Spleen (tissue), 11 donors: ENCODE results near the gene SLC26A11. TPM values are rescaled to one million over a fixed set of nuclear protein-coding genes. Genes with fewer than 3 reads are reported as not detected.
"Not testable (repeated sequence)": the region's sequence is repeated elsewhere in the genome, so short reads cannot be mapped to it uniquely, and the experiment has no call there.

Experiments
- DNase-seq: peaks from one replicate; pipeline ENCODE4 v3.0.0-alpha.2; 2020
- H3K27ac ChIP-seq, 8 donors: fragments of 200-600 bp; sonication (generic) in 7 of 8; 1 replicate in 4 of 8; 2 replicates in 4 of 8; pipeline versions ENCODE4 v1.5.0 to v1.8.0; 2016 to 2021; ENCODE audit warnings: inconsistent platforms in 4 of 8, mild to moderate bottlenecking in 4 of 8, moderate library complexity in 1 of 8
- H3K27me3 ChIP-seq, 7 donors: fragments of 200-600 bp; sonication (generic) in 6 of 7; replicated peaks in 1 of 7; 1 replicate in 4 of 7; 2 replicates in 3 of 7; pipeline versions ENCODE4 v1.5.0 to v1.8.0; 2016 to 2021; ENCODE audit warnings: inconsistent platforms in 3 of 7, mild to moderate bottlenecking in 1 of 7
- H3K36me3 ChIP-seq, 6 donors: fragments of 200-600 bp; sonication (generic) in 5 of 6; 1 replicate in 4 of 6; 2 replicates in 2 of 6; pipeline versions ENCODE4 v1.5.0 to v1.8.0; 2016 to 2021; ENCODE audit warnings: inconsistent platforms in 2 of 6
- H3K4me1 ChIP-seq, 6 donors: fragments of 200-600 bp; sonication (generic) in 5 of 6; 1 replicate in 3 of 6; 2 replicates in 3 of 6; pipeline versions ENCODE4 v1.5.0 to v1.8.0; 2016 to 2021; ENCODE audit warnings: inconsistent platforms in 3 of 6
- H3K4me3 ChIP-seq, 8 donors: fragments of 200-600 bp; sonication (generic) in 7 of 8; 1 replicate in 4 of 8; 2 replicates in 4 of 8; pipeline versions ENCODE4 v1.5.0 to v1.8.0; 2016 to 2021; ENCODE audit warnings: inconsistent platforms in 4 of 8, mild to moderate bottlenecking in 4 of 8, moderate library complexity in 2 of 8
- H3K9me3 ChIP-seq, 8 donors: fragments of 200-600 bp; sonication (generic) in 7 of 8; 1 replicate in 4 of 8; 2 replicates in 4 of 8; pipeline versions ENCODE4 v1.5.0 to v1.8.0; 2016 to 2021; ENCODE audit warnings: inconsistent platforms in 4 of 8
- CTCF ChIP-seq, 11 experiments: fragments of 200-600 bp in 7 of 11; fragments of 450-650 bp in 4 of 11; sonication (generic) in 4 of 11; IDR thresholded peaks in 8 of 11; conservative IDR thresholded peaks in 3 of 11; 1 replicate in 7 of 11; 2 replicates in 4 of 11; pipeline versions ENCODE4 v1.4.0 to v1.8.0; 2016 to 2021; ENCODE audit warnings: antibody characterized with exemption in 11 of 11, inconsistent platforms in 4 of 11, mild to moderate bottlenecking in 1 of 11
- POLR2A ChIP-seq, 3 donors: fragments of 450-650 bp; IDR thresholded peaks; one replicate each; pipeline ENCODE4 v1.5.1; 2017; ENCODE audit warnings: antibody characterized with exemption in 3 of 3, mild to moderate bottlenecking in 1 of 3
- POLR2AphosphoS5 ChIP-seq, 3 donors: sonication (generic); formaldehyde crosslinking; IDR thresholded peaks; one replicate each; pipeline ENCODE4 v1.5.1; 2017; ENCODE audit warnings: antibody characterized with exemption in 3 of 3
- WGBS, 5 donors: extraction: QIAGEN DNeasy Blood & Tissue Kit in 3 of 5; methylation state at CpG; one replicate each; pipeline versions ENCODE4 v1.1.5 to v1.1.7; 2013 to 2018; 5-methylcytosine and 5-hydroxymethylcytosine counted together
- intact Hi-C: fragments of 100-400 bp; cut with DNase I; formaldehyde crosslinking; loops from one replicate; pipeline ENCODE4 v1.15.0; 2023; ENCODE audit warnings: low total_unique reads
- polyA plus RNA-seq, 3 donors: library from polyadenylated mRNA; stranded (reverse); fragments of 200-250 nt; gene quantifications; one replicate each; pipeline ENCODE4 v1.2.1, GENCODE V29; 2013
- total RNA-seq, 7 donors: library from RNA; depleted of rRNA in 3 of 7; stranded (reverse); fragments of >200 nt in 3 of 7; fragmentation: NEBNext Ultra II Directional in 4 of 7; extraction: Animal tissue kit (Norgen Biotek cat#: 25700) in 4 of 7; gene quantifications; one replicate each; pipeline versions ENCODE4 v1.1.0 to v1.2.1, GENCODE V29; 2016 to 2021
- donor health status: healthy with polysubstance abuse.
- donor health status: DM: no; HTN: no; CAD: no; lungs with moderate emphysema.
- donor health status: DM: no; HTN: no; CAD: no.
- donor health status: Bipolar disorder and iron deficiency.
- donor health status: healthy.
- donor health status: DM: no; HTN: no; CAD: no.
- donor health status: DM: yes; HTN: yes; CAD: no.

Gene SLC26A11
- total and polyA plus RNA-seq, 10 donors: 6.8 to 39.7 (median 30.5) TPM

DNA sequence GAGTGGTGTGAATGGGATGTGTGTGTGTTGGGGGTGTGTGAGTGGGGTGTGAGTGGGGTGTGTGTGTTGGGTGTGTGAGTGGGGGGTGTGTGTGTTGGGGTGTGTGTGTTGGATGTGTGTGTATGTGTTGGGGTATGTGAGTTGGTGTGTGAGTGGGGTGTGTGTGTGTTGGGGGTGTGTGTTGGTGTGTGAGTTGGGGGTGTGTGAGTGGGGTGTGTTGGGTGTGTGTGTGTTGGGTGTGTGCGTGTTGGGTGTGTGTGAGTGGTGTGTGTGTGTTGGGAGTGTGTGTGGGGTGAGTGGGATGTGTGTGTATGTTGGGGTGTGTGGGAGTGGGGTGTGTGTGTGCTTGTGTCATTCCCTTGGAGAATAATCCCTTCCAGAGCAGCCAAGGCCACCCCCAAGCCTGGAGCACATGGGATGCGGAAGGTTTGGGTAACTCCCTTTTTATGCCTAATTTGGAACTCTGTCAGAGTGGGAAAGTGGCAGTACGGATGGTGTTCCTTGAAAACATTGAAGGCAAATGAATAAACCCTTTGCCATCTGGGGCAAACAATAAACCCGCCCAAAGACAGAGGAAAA lies 54.7 kb downstream of the SLC26A11 start:
- intact Hi-C loops: no loop called here
- Histone ChIP-seq H3K4me3 (no peak overlapping the region), H3K36me3 (peaks cover 0 to 95% (median 62%) of the 10 kb centered on the region in 6 donors), H3K4me1 (peaks cover 19 to 94% (median 66%) of the 10 kb centered on the region in 6 donors), H3K27ac (peak overlapping the region in 3 of 8 donors; percentile 23 to 60 (median 35)), H3K9me3 (no peaks in the 10 kb centered on the region), H3K27me3 (no peaks in the 10 kb centered on the region)
- no peak for DNase-seq
- TF ChIP-seq POLR2AphosphoS5 (IDR thresholded peaks at IDR 0.05) (no peak), CTCF (IDR thresholded peaks at IDR 0.05 in 8 of 11, conservative IDR thresholded peaks at IDR 0.05 in 3 of 11) (no peak), POLR2A (IDR thresholded peaks at IDR 0.05) (no peak)
- WGBS, 5 donors: 74 to 89% (median 85%) methylated on average over 4 of the region's 4 CpGs

DNA sequence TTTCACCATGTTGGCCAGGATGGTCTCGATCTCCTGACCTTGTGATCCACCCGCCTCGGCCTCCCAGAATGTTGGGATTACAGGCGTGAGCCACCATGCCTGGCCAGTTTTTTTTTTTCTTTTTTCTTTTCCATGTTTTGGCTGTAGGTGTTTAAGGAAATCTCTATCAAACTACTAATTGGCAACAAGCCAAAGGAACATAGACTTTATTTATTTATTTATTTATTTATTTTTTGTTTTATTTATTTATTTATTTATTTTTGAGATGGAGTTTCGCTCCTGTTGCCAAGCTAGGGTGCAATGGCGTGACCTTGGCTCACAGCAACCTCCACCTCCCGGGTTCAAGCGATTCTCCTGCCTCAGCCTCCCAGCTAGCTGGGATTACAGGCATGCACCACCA lies 55.6 kb downstream of the SLC26A11 start:
- Histone ChIP-seq H3K27ac (peak overlapping the region in 3 of 8 donors; percentile 64 to 81 (median 74)), H3K36me3 (peaks cover 0 to 95% (median 61%) of the 10 kb centered on the region in 6 donors), H3K4me1 (peaks cover 22 to 94% (median 61%) of the 10 kb centered on the region in 6 donors)
- H3K9me3 ChIP-seq, H3K4me3 ChIP-seq, intact Hi-C loops, H3K27me3 ChIP-seq, DNase-seq: not testable (repeated sequence)
- 96 to 98% (median 97%) methylated on average over 8 of the region's 8 CpGs for WGBS, 5 donors

- Histone ChIP-seq H3K27me3 (no peaks in the 10 kb centered on the region), H3K4me3 (peak overlapping the region in 1 of 8 donors; percentile 17), H3K27ac (peak overlapping the region in 7 of 8 donors; percentile 34 to 81 (median 68)), H3K36me3 (peaks cover 0 to 95% (median 61%) of the 10 kb centered on the region in 6 donors), H3K9me3 (no peaks in the 10 kb centered on the region), H3K4me1 (peaks cover 22 to 82% (median 54%) of the 10 kb centered on the region in 6 donors)
- 73 to 83% (median 80%) methylated on average over 22 to 34 of the region's 34 CpGs for WGBS, 5 donors
- TF ChIP-seq POLR2A (IDR thresholded peaks at IDR 0.05): no peak
- TF ChIP-seq CTCF (IDR thresholded peaks at IDR 0.05 in 8 of 11, conservative IDR thresholded peaks at IDR 0.05 in 3 of 11): peak in 2 of 11 experiments; percentile 4 to 15
- TF ChIP-seq POLR2AphosphoS5 (IDR thresholded peaks at IDR 0.05): peak; percentile 73 to 77 (median 76)
- intact Hi-C loops: no loop called here
- DNase-seq: no peak
Measured at GRCh38 chr17:80277751-80278671, 57.8 kb downstream of the SLC26A11 start.

GRCh38 chr17:80279895-80280294 lies 59.7 kb downstream of the SLC26A11 start:
- peaks cover 0 to 100% (median 55%) of the 10 kb centered on the region in 6 donors for H3K36me3 ChIP-seq

More at GRCh38 chr17:80279895-80280294, 59.7 kb downstream of the SLC26A11 start:
- peaks cover 22 to 86% (median 46%) of the 10 kb centered on the region in 6 donors for H3K4me1 ChIP-seq
- no peaks in the 10 kb centered on the region for H3K27me3 ChIP-seq
- no peaks in the 10 kb centered on the region for H3K9me3 ChIP-seq
- 65 to 73% (median 67%) methylated on average over 14 of the region's 14 CpGs for WGBS, 5 donors
- no peak overlapping the region for H3K4me3 ChIP-seq
- H3K27ac ChIP-seq: peak overlapping the region in 5 of 8 donors; percentile 64 to 81 (median 74)
- TF ChIP-seq POLR2AphosphoS5 (IDR thresholded peaks at IDR 0.05): peak in 2 of 3 donors; percentile 28 to 57
- TF ChIP-seq CTCF (IDR thresholded peaks at IDR 0.05 in 8 of 11, conservative IDR thresholded peaks at IDR 0.05 in 3 of 11): peak in 1 of 11 experiments; percentile 12
- no peak for TF ChIP-seq POLR2A (IDR thresholded peaks at IDR 0.05)
- intact Hi-C loops: no loop called here
- DNase-seq: no peak
